ENCODE results near the gene FSD2.

DNA sequence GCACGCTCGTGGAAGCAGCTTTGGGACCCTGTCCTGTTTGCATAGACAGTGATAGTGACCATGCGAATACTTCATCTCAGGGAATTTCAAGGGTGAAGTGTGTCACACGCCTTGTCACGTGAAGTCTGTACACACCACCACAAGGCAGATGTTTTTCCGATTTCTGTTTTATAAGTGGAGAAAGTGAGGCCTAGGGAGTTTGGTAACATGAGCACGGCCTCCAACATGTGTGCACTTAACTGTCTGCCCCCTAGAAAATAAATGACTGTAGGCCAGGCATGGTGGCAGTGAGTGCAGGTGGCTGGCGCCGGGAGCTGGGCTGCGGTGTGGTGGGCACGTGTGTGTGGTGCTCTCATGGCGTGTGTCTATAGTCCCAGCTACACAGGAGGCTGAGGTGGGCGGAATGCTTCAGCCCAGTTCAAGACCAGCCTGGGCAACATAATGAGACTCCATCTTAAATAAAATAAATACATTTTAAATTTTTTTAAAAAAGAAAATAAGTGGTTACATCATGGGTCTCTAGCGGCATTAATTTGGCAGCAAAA lies 45.5 kb upstream of the FSD2 start:
- TF ChIP-seq, protein P1, sequence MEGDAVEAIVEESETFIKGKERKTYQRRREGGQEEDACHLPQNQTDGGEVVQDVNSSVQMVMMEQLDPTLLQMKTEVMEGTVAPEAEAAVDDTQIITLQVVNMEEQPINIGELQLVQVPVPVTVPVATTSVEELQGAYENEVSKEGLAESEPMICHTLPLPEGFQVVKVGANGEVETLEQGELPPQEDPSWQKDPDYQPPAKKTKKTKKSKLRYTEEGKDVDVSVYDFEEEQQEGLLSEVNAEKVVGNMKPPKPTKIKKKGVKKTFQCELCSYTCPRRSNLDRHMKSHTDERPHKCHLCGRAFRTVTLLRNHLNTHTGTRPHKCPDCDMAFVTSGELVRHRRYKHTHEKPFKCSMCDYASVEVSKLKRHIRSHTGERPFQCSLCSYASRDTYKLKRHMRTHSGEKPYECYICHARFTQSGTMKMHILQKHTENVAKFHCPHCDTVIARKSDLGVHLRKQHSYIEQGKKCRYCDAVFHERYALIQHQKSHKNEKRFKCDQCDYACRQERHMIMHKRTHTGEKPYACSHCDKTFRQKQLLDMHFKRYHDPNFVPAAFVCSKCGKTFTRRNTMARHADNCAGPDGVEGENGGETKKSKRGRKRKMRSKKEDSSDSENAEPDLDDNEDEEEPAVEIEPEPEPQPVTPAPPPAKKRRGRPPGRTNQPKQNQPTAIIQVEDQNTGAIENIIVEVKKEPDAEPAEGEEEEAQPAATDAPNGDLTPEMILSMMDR (IDR thresholded peaks at IDR 0.05; ENCODE audit: low read depth, low read length) = no peak
- TF ChIP-seq EZH2phosphoT487 (IDR thresholded peaks at IDR 0.05; ENCODE audit: low read depth) = no peak
